ENCODE results near the gene TMUB2.

- TF ChIP-seq CTCF (conservative IDR thresholded peaks at IDR 0.05 in 1 of 2, IDR thresholded peaks at IDR 0.05 in 1 of 2; ENCODE audit: extremely low read depth in 1 of 2, insufficient read depth in 1 of 2, low read depth in 1 of 2, low read length in 2 of 2) (no peak), EZH2 (IDR thresholded peaks at IDR 0.05; ENCODE audit: borderline replicate concordance, low read length) (no peak)
Observed at GRCh38 chr17:44221084-44221861, 34.5 kb downstream of the TMUB2 start.
